HUES64 (cell line): Measurements from ENCODE around the gene NPL.

ENCODE experiments used
- H3K27ac ChIP-seq: 2 replicates; pipeline ENCODE4 v1.7.0; 2013; ENCODE audit warnings: low read depth, low read length, inconsistent platforms
- H3K27me3 ChIP-seq: 2 replicates; pipeline ENCODE4 v1.6.1; 2013; ENCODE audit warnings: mild to moderate bottlenecking, low read length; ENCODE audit not compliant: insufficient read depth
- H3K36me3 ChIP-seq: 2 replicates; pipeline ENCODE4 v1.6.1; 2013; ENCODE audit warnings: mild to moderate bottlenecking, low read length; ENCODE audit not compliant: insufficient read depth
- H3K4me1 ChIP-seq: 2 replicates; pipeline ENCODE4 v1.6.1; 2013; ENCODE audit warnings: mild to moderate bottlenecking, low read length, moderate library complexity; ENCODE audit not compliant: insufficient read depth
- H3K4me3 ChIP-seq: 2 replicates; pipeline ENCODE4 v1.5.1; 2013; ENCODE audit warnings: mild to moderate bottlenecking, low read length, moderate library complexity
- H3K9ac ChIP-seq: 2 replicates; pipeline ENCODE4 v1.6.1; 2013; ENCODE audit warnings: mild to moderate bottlenecking, low read depth, low read length
- H3K9me3 ChIP-seq: 2 replicates; pipeline ENCODE4 v1.6.1; 2013; ENCODE audit warnings: low read depth, low read length; ENCODE audit not compliant: insufficient read depth
- WGBS: fragments of 150-250, 120-280 bp; methylation state at CpG from one replicate; pipeline ENCODE4 v1.1.7; 2013; ENCODE audit warnings: missing lambda C conversion rate; 5-methylcytosine and 5-hydroxymethylcytosine counted together

Gene NPL

GRCh38 chr1:182875889-182876288 is 86.3 kb downstream of the NPL start:
- 94% methylated on average over 2 of the region's 2 CpGs for WGBS
- no peak overlapping the region for H3K27ac ChIP-seq
- peaks cover 100% of the 10 kb centered on the region for H3K36me3 ChIP-seq
- H3K9ac ChIP-seq = no peak overlapping the region
- H3K27me3 ChIP-seq = no peaks in the 10 kb centered on the region
- H3K9me3 ChIP-seq = no peaks in the 10 kb centered on the region
- H3K4me3 ChIP-seq = no peak overlapping the region
- no peaks in the 10 kb centered on the region for H3K4me1 ChIP-seq

- Histone ChIP-seq H3K9me3 (no peaks in the 10 kb centered on the region), H3K36me3 (peaks cover 100% of the 10 kb centered on the region), H3K27me3 (no peaks in the 10 kb centered on the region), H3K27ac (no peak overlapping the region), H3K9ac (no peak overlapping the region), H3K4me3 (no peak overlapping the region), H3K4me1 (no peaks in the 10 kb centered on the region)
Measured at GRCh38 chr1:182877331-182877730, 87.8 kb downstream of the NPL start.

- no peak overlapping the region for H3K27ac ChIP-seq
- H3K4me1 ChIP-seq = no peaks in the 10 kb centered on the region
- no peaks in the 10 kb centered on the region for H3K27me3 ChIP-seq
- 96% methylated on average over 7 of the region's 7 CpGs for WGBS
- H3K36me3 ChIP-seq = peaks cover 99% of the 10 kb centered on the region
- H3K4me3 ChIP-seq = no peak overlapping the region
- no peaks in the 10 kb centered on the region for H3K9me3 ChIP-seq
- no peak overlapping the region for H3K9ac ChIP-seq
Measured at GRCh38 chr1:182877842-182878241, 88.3 kb downstream of the NPL start.
